SU-DHL-6 (cell line): ENCODE results near the gene P2RY8.

Source experiments
- H2AFZ ChIP-seq: fragments of 200-600 bp; sonication (generic); 2 replicates; pipeline ENCODE4 v1.6.1; 2014; ENCODE audit warnings: low read depth, mild to moderate bottlenecking, moderate library complexity, mixed read lengths, antibody characterized with exemption, low read length; ENCODE audit not compliant: severe bottlenecking
- H3F3A ChIP-seq: fragments of 200-600 bp; shearing (Covaris generic); 2 replicates; pipeline ENCODE4 v1.6.0; 2016; ENCODE audit warnings: antibody characterized with exemption, mild to moderate bottlenecking; ENCODE audit not compliant: insufficient read depth
- H3K27ac ChIP-seq: fragments of 200-600 bp; sonication (generic); 2 replicates; pipeline ENCODE4 v1.5.1; 2016; ENCODE audit warnings: low read depth, mild to moderate bottlenecking, low read length, moderate library complexity, mixed read lengths
- H3K27me3 ChIP-seq: fragments of 200-600 bp; sonication (generic), shearing (Covaris generic); 2 replicates; pipeline ENCODE4 v1.6.0; 2014; ENCODE audit warnings: mild to moderate bottlenecking, low read length
- H3K36me3 ChIP-seq: fragments of 200-600 bp; sonication (generic); 2 replicates; pipeline ENCODE4 v1.6.1; 2014; ENCODE audit warnings: mild to moderate bottlenecking, low read length, mixed read lengths
- H3K4me2 ChIP-seq: fragments of 300-600, 200-600 bp; shearing (Covaris generic), sonication (generic); 2 replicates; pipeline ENCODE4 v1.6.0; 2014; ENCODE audit warnings: low read length, low read depth, mild to moderate bottlenecking; ENCODE audit not compliant: poor library complexity, severe bottlenecking
- H3K4me3 ChIP-seq: fragments of 200-600 bp; sonication (generic); 2 replicates; pipeline ENCODE4 v1.5.1; 2014; ENCODE audit warnings: antibody characterized with exemption, low read length, mild to moderate bottlenecking, mixed read lengths; ENCODE audit not compliant: insufficient read depth, poor library complexity, severe bottlenecking
- H3K79me2 ChIP-seq: fragments of 200-600 bp; sonication (generic); 2 replicates; pipeline ENCODE4 v1.6.1; 2014; ENCODE audit warnings: mild to moderate bottlenecking, low read length, moderate library complexity; ENCODE audit not compliant: insufficient read depth
- H3K9ac ChIP-seq: fragments of 200-600 bp; sonication (generic); 2 replicates; pipeline ENCODE4 v1.7.0; 2014; ENCODE audit warnings: mild to moderate bottlenecking, low read length
- H3K9me2 ChIP-seq: fragments of 200-600 bp; sonication (generic); replicated peaks from 2 replicates; pipeline ENCODE4 v1.6.1; 2014; ENCODE audit warnings: low read length; ENCODE audit not compliant: insufficient read depth
- H3K9me3 ChIP-seq: fragments of 200-600 bp; sonication (generic); 2 replicates; pipeline ENCODE4 v1.6.1; 2014; ENCODE audit warnings: low read length, mixed read lengths; ENCODE audit not compliant: insufficient read depth
- H4K20me1 ChIP-seq: fragments of 200-600 bp; sonication (generic); 2 replicates; pipeline ENCODE4 v1.6.1; 2014; ENCODE audit warnings: low read depth, mild to moderate bottlenecking, antibody characterized with exemption, low read length, moderate library complexity, mixed read lengths
- EZH2phosphoT487 ChIP-seq: fragments of 200-600 bp; sonication (generic), shearing (Covaris generic); conservative IDR thresholded peaks from 2 replicates; pipeline ENCODE4 v1.6.1; 2018; ENCODE audit warnings: mild to moderate bottlenecking, antibody characterized with exemption, low read length, moderate library complexity, mixed read lengths
- TF ChIP-seq, protein P1 (sequence below): fragments of 200-600 bp; sonication (generic); IDR thresholded peaks from one replicate; pipeline ENCODE4 v1.5.1; 2017; ENCODE audit warnings: antibody characterized with exemption, mild to moderate bottlenecking, low read length, moderate library complexity; ENCODE audit not compliant: insufficient read depth, poor library complexity, severe bottlenecking

Gene P2RY8

DNA sequence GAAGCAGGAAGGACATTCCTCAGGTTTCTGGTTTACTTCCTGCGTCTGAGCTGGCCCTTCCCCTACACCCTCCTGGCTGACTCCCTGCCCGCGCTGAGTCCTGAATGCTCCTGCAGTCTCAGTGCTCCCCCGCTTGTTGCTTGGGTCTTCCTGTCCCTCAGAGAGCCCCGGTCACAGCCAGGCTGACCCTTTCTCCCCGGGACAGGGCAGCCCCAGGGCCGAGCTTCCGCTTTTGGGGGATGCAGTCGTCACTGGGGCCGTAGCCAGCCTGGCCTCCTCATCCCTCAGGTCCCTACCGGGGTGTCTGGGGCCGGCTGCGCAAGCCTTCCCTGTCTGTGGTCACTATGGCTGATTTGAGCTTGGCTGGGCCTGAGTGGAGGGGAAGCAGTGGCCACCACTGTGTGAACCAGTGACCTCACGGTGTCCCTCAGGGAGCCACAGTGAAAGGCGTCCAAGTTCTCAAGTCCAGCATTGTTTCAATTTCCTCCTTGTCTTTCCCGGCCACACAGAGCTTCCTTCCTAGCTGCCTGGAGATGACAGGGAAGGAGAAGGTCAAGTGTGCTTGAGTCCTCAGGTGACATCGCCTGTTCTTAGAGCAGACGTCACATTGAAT, 50.1 kb downstream of the P2RY8 start:
- no peak overlapping the region for H3K4me3 ChIP-seq
- H4K20me1 ChIP-seq = no peaks in the 10 kb centered on the region
- H3K27ac ChIP-seq = peak overlapping the region; percentile 100
- peaks cover 18% of the 10 kb centered on the region; the same call in 1 of the 2 replicates for H3K36me3 ChIP-seq
- H3K9me2 ChIP-seq = no peaks in the 10 kb centered on the region
- H3K4me2 ChIP-seq = peak overlapping the region; percentile 52
- no peak for TF ChIP-seq EZH2phosphoT487
- TF ChIP-seq, protein P1, sequence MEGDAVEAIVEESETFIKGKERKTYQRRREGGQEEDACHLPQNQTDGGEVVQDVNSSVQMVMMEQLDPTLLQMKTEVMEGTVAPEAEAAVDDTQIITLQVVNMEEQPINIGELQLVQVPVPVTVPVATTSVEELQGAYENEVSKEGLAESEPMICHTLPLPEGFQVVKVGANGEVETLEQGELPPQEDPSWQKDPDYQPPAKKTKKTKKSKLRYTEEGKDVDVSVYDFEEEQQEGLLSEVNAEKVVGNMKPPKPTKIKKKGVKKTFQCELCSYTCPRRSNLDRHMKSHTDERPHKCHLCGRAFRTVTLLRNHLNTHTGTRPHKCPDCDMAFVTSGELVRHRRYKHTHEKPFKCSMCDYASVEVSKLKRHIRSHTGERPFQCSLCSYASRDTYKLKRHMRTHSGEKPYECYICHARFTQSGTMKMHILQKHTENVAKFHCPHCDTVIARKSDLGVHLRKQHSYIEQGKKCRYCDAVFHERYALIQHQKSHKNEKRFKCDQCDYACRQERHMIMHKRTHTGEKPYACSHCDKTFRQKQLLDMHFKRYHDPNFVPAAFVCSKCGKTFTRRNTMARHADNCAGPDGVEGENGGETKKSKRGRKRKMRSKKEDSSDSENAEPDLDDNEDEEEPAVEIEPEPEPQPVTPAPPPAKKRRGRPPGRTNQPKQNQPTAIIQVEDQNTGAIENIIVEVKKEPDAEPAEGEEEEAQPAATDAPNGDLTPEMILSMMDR = no peak
- H3K79me2 ChIP-seq = peaks cover 26% of the 10 kb centered on the region
- no peaks in the 10 kb centered on the region for H3K27me3 ChIP-seq
- H3F3A ChIP-seq = peaks cover 56% of the 10 kb centered on the region
- no peaks in the 10 kb centered on the region for H3K9me3 ChIP-seq
- H3K9ac ChIP-seq = peak overlapping the region; percentile 34
- H2AFZ ChIP-seq = no peak overlapping the region

DNA sequence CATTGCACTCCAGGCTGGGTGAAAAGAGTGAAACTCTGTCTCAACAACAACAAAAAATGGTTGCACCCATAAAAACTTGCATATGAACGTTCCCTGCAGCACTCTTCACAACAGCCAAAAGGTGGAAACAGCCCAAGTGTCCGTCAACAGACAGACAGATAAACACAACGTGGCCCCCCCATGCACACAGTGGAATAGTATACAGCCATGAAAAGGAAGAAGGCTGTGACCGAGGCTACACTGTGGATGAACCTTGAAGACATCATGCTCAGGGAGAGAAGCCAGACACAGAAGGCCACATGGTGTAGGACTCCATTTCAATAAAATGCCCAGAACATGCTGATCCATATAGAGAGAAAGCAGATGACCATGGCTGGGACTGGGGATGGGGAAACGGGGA, 50.8 kb downstream of the P2RY8 start:
- no peak overlapping the region for H3K9ac ChIP-seq
- no peaks in the 10 kb centered on the region for H3K27me3 ChIP-seq
- peaks cover 13% of the 10 kb centered on the region; the same call in 1 of the 2 replicates for H3K36me3 ChIP-seq
- no peaks in the 10 kb centered on the region for H3K9me2 ChIP-seq
- peaks cover 26% of the 10 kb centered on the region for H3K79me2 ChIP-seq
- H2AFZ ChIP-seq = no peak overlapping the region
- no peak overlapping the region for H3K4me3 ChIP-seq
- TF ChIP-seq EZH2phosphoT487 = no peak
- TF ChIP-seq, protein P1 = no peak
- H3K27ac ChIP-seq = peak overlapping the region; percentile 100
- no peaks in the 10 kb centered on the region for H3K9me3 ChIP-seq
- no peaks in the 10 kb centered on the region for H4K20me1 ChIP-seq
- peaks cover 58% of the 10 kb centered on the region for H3F3A ChIP-seq
- no peak overlapping the region for H3K4me2 ChIP-seq

DNA sequence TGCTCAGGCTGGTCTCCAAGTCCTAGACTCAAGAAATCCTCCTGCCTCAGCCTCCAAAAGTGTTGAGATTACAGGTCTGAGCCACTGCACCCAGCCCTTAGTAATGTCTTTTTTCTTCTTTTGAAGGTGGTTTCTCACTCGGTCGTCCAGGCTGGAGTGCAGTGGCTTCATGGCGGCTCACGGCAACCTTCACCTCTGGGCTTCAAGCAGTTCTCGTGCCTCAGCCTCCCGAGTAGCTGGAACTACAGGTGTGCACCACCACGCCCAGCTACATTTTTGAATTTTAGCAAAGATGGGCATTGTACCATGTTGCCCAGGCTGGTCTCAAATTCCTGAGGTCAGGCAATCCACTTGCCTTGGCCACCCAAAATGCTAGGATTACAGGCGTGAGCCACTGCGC, 52.0 kb downstream of the P2RY8 start:
- no peaks in the 10 kb centered on the region for H4K20me1 ChIP-seq
- no peak overlapping the region for H3K9ac ChIP-seq
- H3K9me2 ChIP-seq = no peaks in the 10 kb centered on the region
- TF ChIP-seq, protein P1 = no peak
- TF ChIP-seq EZH2phosphoT487 = no peak
- H3K27me3 ChIP-seq = no peaks in the 10 kb centered on the region
- peaks cover 28% of the 10 kb centered on the region for H3K79me2 ChIP-seq
- no peak overlapping the region for H3K4me3 ChIP-seq
- peaks cover 62% of the 10 kb centered on the region for H3F3A ChIP-seq
- H3K36me3 ChIP-seq = peaks cover 12% of the 10 kb centered on the region
- peak overlapping the region; percentile 100 for H3K27ac ChIP-seq
- no peak overlapping the region for H2AFZ ChIP-seq
- no peaks in the 10 kb centered on the region for H3K9me3 ChIP-seq
- H3K4me2 ChIP-seq = peak overlapping the region; percentile 59
